GM12892 (cell line): ENCODE results near the gene LRMDA.

Source experiments
- POLR2A ChIP-seq: IDR thresholded peaks from 2 replicates; pipeline ENCODE4 v1.6.1; 2011; ENCODE audit warnings: low read depth, low read length, control low read depth
- POLR2AphosphoS5 ChIP-seq: IDR thresholded peaks from 2 replicates; pipeline ENCODE4 v1.6.1; 2011; ENCODE audit warnings: low read depth, low read length, control low read depth

GRCh38 chr10:75612904-75613684 is 181.7 kb downstream of the LRMDA start:
- TF ChIP-seq POLR2AphosphoS5 (no peak), POLR2A (no peak)
